SH-SY5Y (cell line): ENCODE measurements around the gene SLFN11.

Experiments
- GATA2 ChIP-seq: IDR thresholded peaks from 2 replicates; pipeline ENCODE4 v1.6.1; 2011; ENCODE audit warnings: mild to moderate bottlenecking, low read depth, low read length
- GATA3 ChIP-seq: IDR thresholded peaks from 2 replicates; pipeline ENCODE4 v1.6.1; 2011; ENCODE audit warnings: low read depth, mild to moderate bottlenecking, low read length, moderate library complexity

DNA sequence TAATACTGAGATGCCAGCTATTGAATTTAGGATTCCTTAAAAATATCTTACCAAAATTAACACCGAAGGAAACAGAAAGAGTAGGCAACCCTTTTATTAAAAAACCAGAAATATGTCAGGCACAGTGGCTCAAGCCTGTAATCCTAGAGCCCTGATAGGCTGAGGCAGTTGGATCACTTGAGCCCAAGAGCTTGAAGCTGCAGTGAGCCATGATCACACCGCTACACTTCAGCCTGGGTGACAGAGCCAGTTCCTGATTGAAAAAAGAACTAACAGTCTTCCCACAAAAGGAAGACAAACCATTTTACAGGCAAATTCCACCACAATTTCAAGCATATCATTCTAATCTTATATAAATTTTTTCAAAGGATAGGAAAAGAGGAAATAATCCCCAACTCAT, 43.2 kb upstream of the SLFN11 start:
- TF ChIP-seq GATA2 (no peak), GATA3 (no peak)
